ENCODE results near the gene ZNF329. TPM values are rescaled to one million over a fixed set of nuclear protein-coding genes. Genes with fewer than 3 reads are reported as not detected.

Gene ZNF329
- total RNA-seq, 1 experiment from 2014 or later = 2.8 TPM

GRCh38 chr19:58079792-58080191 lies 70.8 kb downstream of the ZNF329 start:
- Mint-ChIP-seq H3K4me3 (ENCODE audit: unreplicated experiment) (no peak overlapping the region), H3K36me3 (ENCODE audit: insufficient read depth, unreplicated experiment) (peaks cover 6% of the 10 kb centered on the region), H3K27me3 (ENCODE audit: insufficient read depth, unreplicated experiment) (no peaks in the 10 kb centered on the region), H3K9me3 (ENCODE audit: unreplicated experiment) (peaks cover 18% of the 10 kb centered on the region), H3K27ac (ENCODE audit: low read depth, unreplicated experiment) (no peak overlapping the region), H3K4me1 (ENCODE audit: insufficient read depth, unreplicated experiment) (no peaks in the 10 kb centered on the region)
- intact Hi-C loops (cut with micrococcal nuclease) = no loop called here
- ChIA-PET CTCF (no interaction called here), POLR2A (no interaction called here)
- no TSS peak for BruUV-seq (replicated peaks)
- no peak for TF ChIP-seq CTCF (IDR thresholded peaks at IDR 0.05; ENCODE audit: unreplicated experiment)
- DNase-seq (ENCODE audit: unreplicated experiment) = no peak

Other genes starting within 250 kb of the ZNF329 start
- 8.8 and 11.4 TPM in 2 replicates for gene ZNF417, start 234.2 kb downstream of the ZNF329 start, total RNA-seq (2022)
- not detected in 2 replicates for gene ZNF418, start 215.4 kb downstream of the ZNF329 start, total RNA-seq (2022)
- 0.54 and 0.69 TPM in 2 replicates for gene ZNF256, start 203.1 kb downstream of the ZNF329 start, total RNA-seq (2022)
- gene C19orf18, start 176.3 kb downstream of the ZNF329 start, total RNA-seq (2022) = not detected in 2 replicates
- gene ZNF606, start 148.0 kb downstream of the ZNF329 start, total RNA-seq (2022) = 0.71 and 0.98 TPM in 2 replicates
- not detected in 2 replicates for gene ZSCAN1, start 116.8 kb downstream of the ZNF329 start, total RNA-seq (2022)
- gene ZNF135, start 91.5 kb downstream of the ZNF329 start, total RNA-seq (2022) = not detected in 2 replicates
- gene ZSCAN18, start 52.6 kb downstream of the ZNF329 start, total RNA-seq (2022) = not detected in 2 replicates
- gene ZNF274, start 32.3 kb upstream of the ZNF329 start, total RNA-seq (2022) = 21.1 and 27.1 TPM in 2 replicates
- 39.4 and 42.3 TPM in 2 replicates for gene ZNF544, start 78.1 kb upstream of the ZNF329 start, total RNA-seq (2022)
- gene ZNF8, start 128.2 kb upstream of the ZNF329 start, total RNA-seq (2022) = 4.9 and 5.1 TPM in 2 replicates
- gene ERVK3-1, start 154.6 kb upstream of the ZNF329 start, total RNA-seq (2022) = 63.1 and 64.6 TPM in 2 replicates
- 3.8 and 4.7 TPM in 2 replicates for gene ZSCAN22, start 176.2 kb upstream of the ZNF329 start, total RNA-seq (2022)
- 6.4 and 7.0 TPM in 2 replicates for gene A1BG, start 202.7 kb upstream of the ZNF329 start, total RNA-seq (2022)
- gene ZNF497, start 212.0 kb upstream of the ZNF329 start, total RNA-seq (2022) = 3.2 and 3.9 TPM in 2 replicates
- gene ZNF837, start 230.2 kb upstream of the ZNF329 start, total RNA-seq (2022) = 1.5 and 1.7 TPM in 2 replicates
- 1,779 and 1,872 TPM in 2 replicates for gene RPS5, start 236.5 kb upstream of the ZNF329 start, total RNA-seq (2022)
- gene RNF225, start 244.9 kb upstream of the ZNF329 start, total RNA-seq (2022) = 0.63 and 0.98 TPM in 2 replicates

All from MCF 10A (cell line).